GM12872 (cell line): ENCODE data around the gene ARHGEF6.

ENCODE experiments used
- TF ChIP-seq, protein P1 (sequence below): IDR thresholded peaks from 3 replicates; pipeline ENCODE4 v1.5.1; 2011; ENCODE audit warnings: low read depth, mild to moderate bottlenecking, low read length, moderate library complexity; ENCODE audit not compliant: insufficient read depth

ARHGEF6 gene

DNA sequence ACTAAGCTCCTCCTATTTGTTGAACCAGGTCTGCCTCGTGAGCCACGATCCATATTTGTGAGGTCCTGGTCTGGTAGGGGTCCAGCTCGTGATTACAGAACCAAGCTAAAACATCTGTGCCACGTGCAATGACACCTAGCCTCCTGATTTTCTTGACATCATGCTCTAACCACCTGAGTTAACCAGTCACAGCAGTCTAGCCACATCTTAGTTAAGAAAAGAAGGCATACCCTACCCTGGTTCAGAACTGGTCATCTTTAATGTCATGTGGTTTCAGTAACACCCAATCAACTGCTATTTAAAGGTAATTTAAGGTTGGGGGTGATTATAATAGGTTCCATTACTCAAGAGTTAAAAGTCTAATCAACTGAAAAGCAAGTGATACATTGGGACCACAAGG, 28.4 kb downstream of the ARHGEF6 start:
- TF ChIP-seq, protein P1, sequence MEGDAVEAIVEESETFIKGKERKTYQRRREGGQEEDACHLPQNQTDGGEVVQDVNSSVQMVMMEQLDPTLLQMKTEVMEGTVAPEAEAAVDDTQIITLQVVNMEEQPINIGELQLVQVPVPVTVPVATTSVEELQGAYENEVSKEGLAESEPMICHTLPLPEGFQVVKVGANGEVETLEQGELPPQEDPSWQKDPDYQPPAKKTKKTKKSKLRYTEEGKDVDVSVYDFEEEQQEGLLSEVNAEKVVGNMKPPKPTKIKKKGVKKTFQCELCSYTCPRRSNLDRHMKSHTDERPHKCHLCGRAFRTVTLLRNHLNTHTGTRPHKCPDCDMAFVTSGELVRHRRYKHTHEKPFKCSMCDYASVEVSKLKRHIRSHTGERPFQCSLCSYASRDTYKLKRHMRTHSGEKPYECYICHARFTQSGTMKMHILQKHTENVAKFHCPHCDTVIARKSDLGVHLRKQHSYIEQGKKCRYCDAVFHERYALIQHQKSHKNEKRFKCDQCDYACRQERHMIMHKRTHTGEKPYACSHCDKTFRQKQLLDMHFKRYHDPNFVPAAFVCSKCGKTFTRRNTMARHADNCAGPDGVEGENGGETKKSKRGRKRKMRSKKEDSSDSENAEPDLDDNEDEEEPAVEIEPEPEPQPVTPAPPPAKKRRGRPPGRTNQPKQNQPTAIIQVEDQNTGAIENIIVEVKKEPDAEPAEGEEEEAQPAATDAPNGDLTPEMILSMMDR: no peak

DNA sequence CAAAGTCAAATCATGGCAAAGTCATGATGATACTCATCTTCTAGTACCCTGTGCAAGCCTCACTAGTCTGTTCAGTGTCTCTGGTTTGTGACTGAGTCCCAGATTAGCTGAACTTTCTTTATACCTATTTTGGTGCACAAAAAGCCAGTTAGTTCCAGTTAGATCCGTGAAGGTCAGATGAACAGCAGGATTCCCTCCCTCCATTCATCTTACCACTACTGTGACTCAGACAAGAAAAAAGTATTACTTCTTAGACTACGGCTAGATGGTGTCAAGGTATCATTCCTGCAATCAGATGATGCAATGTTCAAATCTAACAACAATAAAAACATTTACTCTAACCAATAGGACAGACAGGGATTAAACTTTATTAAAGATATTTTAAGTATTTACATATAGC, 30.4 kb downstream of the ARHGEF6 start:
- TF ChIP-seq, protein P1: no peak

DNA sequence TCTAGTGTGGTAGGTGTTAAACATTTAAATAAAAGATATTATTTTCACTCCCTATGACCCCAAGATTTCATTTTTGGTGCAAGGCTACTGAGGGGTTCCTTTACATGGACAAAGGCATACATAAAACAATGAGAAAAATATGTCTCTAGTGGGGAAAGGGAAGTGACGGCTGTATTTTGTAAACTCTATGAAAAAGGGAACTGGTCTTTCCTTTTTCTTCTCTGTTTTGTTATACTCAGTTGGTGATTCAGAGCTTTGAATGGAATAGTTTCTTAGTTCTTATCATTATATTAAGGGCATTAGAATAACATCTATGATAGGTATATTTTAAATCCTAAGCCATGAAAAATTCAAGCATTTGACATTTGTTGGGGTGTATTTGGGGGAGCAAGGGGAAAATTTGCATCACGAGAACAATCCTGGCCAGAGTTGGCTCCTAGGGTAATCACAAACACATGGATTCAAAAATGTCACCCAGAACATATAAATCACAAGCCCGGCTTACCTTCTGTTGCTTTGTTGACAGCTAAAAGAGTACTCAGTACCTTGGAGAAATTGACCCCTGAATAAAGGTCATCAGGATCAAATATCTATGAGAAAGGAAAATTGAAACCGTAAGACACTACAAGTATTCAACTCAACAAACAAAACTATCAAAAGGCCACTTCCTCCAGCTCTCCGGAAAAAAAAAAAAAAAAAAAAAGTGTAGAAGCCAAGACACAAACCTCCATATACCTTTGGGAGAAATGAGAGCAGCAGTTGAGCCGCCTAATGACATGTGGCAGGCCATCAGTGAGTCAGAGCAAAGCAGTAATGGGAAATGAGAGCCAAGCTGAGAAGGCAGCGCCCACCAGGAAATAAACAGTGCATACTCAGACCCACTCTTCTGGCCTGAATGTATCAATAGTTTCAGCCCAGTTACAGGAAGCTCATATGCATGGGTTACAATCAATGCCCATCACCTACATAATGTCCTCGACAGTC, 33.4 kb downstream of the ARHGEF6 start:
- TF ChIP-seq, protein P1: no peak

DNA sequence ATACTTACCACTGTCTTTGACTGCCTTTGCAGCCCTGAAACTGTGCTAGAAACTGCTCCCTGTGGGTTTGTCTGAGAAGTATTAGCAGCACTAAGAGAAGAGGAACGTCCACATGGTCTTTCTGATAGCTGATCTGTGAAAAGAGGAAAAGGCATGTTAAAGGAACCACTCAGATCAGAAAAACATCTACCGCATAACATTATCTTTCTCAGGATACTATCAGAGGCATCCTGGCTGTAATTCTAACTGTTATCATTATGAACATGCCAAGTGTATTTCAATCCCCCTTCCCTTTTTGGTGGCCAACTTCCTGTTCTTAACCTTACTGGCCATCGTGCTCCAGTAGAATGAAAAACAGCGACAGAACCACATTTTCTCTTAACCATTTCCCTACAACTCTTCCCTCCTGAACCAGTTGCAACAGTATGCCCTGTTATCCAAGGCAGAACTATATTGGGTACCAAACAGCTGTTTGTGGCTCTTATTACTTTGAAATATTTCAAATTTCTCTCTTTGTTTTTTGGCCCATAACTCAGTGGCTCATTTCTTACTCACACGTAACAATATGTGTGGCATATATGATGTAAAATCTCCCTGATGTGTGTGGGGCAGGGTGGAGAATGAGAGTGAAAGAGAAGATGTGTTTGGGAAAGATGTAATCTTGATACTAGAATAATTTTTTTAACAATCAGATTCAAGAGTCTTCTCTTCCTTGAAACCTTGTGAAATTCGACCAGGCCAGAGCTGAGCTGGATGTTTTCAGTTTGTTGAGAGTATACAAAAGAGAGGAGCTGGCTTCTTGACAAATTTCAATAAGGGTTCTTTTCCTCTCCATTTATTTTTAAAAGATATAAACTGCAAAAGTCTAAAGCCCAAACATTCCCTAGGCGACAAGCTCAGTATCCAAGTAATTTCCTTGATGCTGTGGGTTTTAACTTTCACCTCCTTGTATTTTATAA, 35.2 kb downstream of the ARHGEF6 start:
- TF ChIP-seq, protein P1: no peak

DNA sequence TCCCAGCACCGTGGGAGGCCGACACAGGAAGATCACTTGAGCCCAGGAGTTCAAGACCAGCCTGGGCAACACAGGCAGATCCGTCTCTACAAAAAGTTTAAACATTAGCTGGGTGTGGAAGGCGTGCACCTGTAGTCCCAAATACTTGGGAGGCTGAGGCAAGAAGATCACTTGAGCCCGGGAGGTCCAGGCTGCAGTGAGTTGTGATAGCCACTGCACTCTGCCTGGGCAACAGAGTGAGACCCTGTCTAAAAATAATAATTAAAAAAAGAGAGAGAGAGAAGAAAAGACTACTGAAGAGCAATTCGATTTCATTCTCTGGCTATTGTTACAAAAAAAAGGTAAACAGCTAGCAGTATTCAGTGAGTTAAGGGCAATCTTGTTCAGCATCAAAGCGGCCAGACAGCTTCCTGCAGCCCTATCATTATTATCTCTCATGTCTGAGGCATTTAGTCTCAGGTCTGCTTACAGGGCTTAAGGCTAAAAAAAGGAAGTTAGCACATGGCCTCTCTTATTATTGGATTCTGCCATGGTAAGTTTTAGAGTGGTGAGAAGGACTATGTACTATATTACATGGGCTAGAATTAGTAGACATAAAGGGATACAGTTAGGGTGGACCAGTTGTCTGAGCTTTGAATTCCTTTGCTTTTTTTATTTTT, 37.9 kb downstream of the ARHGEF6 start:
- TF ChIP-seq, protein P1: no peak

DNA sequence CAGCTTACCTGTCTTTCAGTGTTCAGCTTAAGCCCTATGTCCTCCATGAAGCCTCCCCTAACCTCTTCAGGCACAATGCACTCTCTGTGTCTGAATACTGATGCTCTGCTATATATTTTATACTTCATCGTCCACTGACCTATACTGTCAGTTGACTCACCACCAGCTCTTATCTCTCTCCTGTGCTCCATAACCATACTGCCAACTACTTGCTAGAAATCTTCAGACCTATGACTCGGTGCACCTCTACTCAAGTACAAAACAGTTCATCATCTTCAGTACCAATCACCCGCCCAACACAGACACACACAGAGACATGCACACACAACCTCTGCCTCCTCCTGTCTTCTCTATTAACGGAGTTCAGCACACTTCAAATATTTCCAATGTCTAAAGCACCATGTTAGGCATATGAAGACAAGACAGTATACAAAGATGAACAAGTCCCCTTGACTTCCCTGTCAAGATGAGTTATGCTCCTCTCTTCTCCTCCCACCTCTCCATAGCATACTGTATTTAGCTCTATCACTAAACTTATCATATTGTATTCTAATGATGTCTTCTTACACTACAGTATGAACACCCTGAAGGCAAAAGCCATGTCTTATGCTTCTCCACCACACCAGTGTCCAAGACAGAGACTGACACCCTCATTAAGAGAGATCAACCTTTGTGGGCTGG, 42.5 kb downstream of the ARHGEF6 start:
- TF ChIP-seq, protein P1: no peak
